GM12878 (cell line): ENCODE results near the gene NAT8. TPM values are rescaled to one million over a fixed set of nuclear protein-coding genes. Genes with fewer than 3 reads are reported as not detected.

Source experiments
- ATAC-seq: fragments of 200-7000 bp; cut with Tn5 transposase; 3 replicates; pipeline ENCODE4 v1.9.1; 2020; ENCODE audit warnings: mild to moderate bottlenecking, moderate library complexity
- BruUV-seq: library from RNA; stranded (reverse); fragments of 400-500 nt; replicated peaks from 2 replicates; lab custom pipeline; 2021; lab: Mats Ljungman, UMichigan
- CTCF ChIA-PET: fragments of 300-600 bp; sonication (Branson Sonifier 250); formaldehyde crosslinking; extraction: SDS; loops from one replicate; lab custom pipeline; 2021; ENCODE audit warnings: inconsistent platforms; lab: Yijun Ruan, JAX
- POLR2A ChIA-PET: fragments of 350-600 bp; formaldehyde crosslinking; extraction: SDS; loops from one replicate; lab custom pipeline; 2021; ENCODE audit warnings: inconsistent platforms; lab: Charles Lee
- RAD21 ChIA-PET: fragments of 300-600 bp; sonication (Branson Sonifier 250); formaldehyde crosslinking; loops from one replicate; lab custom pipeline; 2023; ENCODE audit warnings: antibody characterized with exemption; ENCODE audit not compliant: unreplicated experiment; lab: Charles Lee
- SMC1A ChIA-PET: fragments of 300-600 bp; sonication (Branson Sonifier 250); formaldehyde crosslinking; loops from one replicate; lab custom pipeline; 2023; ENCODE audit not compliant: unreplicated experiment, uncharacterized antibody; lab: Charles Lee
- DNase-seq: peaks from one replicate; pipeline ENCODE4 v3.0.0-alpha.2; 2011; ENCODE audit warnings: low read depth, low spot score
- FAIRE-seq: peaks from 3 replicates; lab custom pipeline; 2011; peaks lifted over from hg19 to GRCh38; lab: Jason Lieb, UNC
- H2AFZ ChIP-seq: 2 replicates; pipeline ENCODE4 v1.6.0; 2011; ENCODE audit warnings: low read depth, low read length, control low read depth; ENCODE audit not compliant: control insufficient read depth
- H3K27ac ChIP-seq: 2 replicates; pipeline ENCODE4 v1.5.1; 2011; ENCODE audit warnings: control low read depth; ENCODE audit not compliant: control insufficient read depth, insufficient read depth
- H3K27me3 ChIP-seq, 2 experiments: replicated peaks in 1 of 2; 2 replicates each; pipeline versions ENCODE4 v1.6.0 to v1.6.1; 2011; ENCODE audit warnings: low read length in 1 of 2; ENCODE audit not compliant: control insufficient read depth in 2 of 2, insufficient read depth in 2 of 2
- H3K36me3 ChIP-seq, 2 experiments: 2 replicates each; pipeline ENCODE4 v1.5.1; 2011; ENCODE audit warnings: low read length in 1 of 2; ENCODE audit not compliant: control insufficient read depth in 2 of 2, insufficient read depth in 2 of 2
- H3K4me1 ChIP-seq: 2 replicates; pipeline ENCODE4 v1.6.1; 2011; ENCODE audit warnings: mild to moderate bottlenecking, low read length, moderate library complexity, mixed read lengths; ENCODE audit not compliant: control insufficient read depth, insufficient read depth
- H3K4me2 ChIP-seq: 2 replicates; pipeline ENCODE4 v1.6.0; 2011; ENCODE audit warnings: control low read depth; ENCODE audit not compliant: control insufficient read depth, insufficient read depth
- H3K4me3 ChIP-seq: fragments of 200-600 bp; sonication (generic); 2 replicates; pipeline ENCODE4 v1.5.1; 2016
- H3K79me2 ChIP-seq: 2 replicates; pipeline ENCODE4 v1.6.0; 2011; ENCODE audit warnings: low read length; ENCODE audit not compliant: control insufficient read depth, insufficient read depth
- H3K9ac ChIP-seq: 2 replicates; pipeline ENCODE4 v1.8.0; 2011; ENCODE audit warnings: low read length, control low read depth, mixed read lengths; ENCODE audit not compliant: control insufficient read depth, insufficient read depth
- H3K9me3 ChIP-seq: replicated peaks from 3 replicates; pipeline ENCODE4 v1.5.1; 2011; ENCODE audit warnings: mild to moderate bottlenecking, low read length; ENCODE audit not compliant: control insufficient read depth, insufficient read depth
- H4K20me1 ChIP-seq: 2 replicates; pipeline ENCODE4 v1.6.0; 2011; ENCODE audit not compliant: control insufficient read depth, insufficient read depth
- ASH2L ChIP-seq: fragments of 300-600, 200-600 bp; sonication (generic); IDR thresholded peaks from 2 replicates; pipeline ENCODE4 v1.6.1; 2017; ENCODE audit warnings: low read depth, mild to moderate bottlenecking, borderline replicate concordance
- CBFB ChIP-seq: IDR thresholded peaks from 2 replicates; pipeline ENCODE4 v1.6.1; 2016; ENCODE audit warnings: antibody characterized with exemption, low read depth
- EZH2 ChIP-seq: IDR thresholded peaks from 2 replicates; pipeline ENCODE4 v1.6.1; 2012; ENCODE audit warnings: low read depth, mild to moderate bottlenecking, control low read depth, inconsistent platforms, low read length, borderline replicate concordance; ENCODE audit not compliant: control insufficient read depth
- FOXM1 ChIP-seq: IDR thresholded peaks from 2 replicates; pipeline ENCODE4 v1.6.1; 2012; ENCODE audit warnings: low read depth, mild to moderate bottlenecking, inconsistent platforms, low read length, moderate library complexity
- IKZF1 ChIP-seq: fragments of 450-650 bp; conservative IDR thresholded peaks from 2 replicates; pipeline ENCODE4 v1.6.1; 2017; ENCODE audit warnings: antibody characterized with exemption, mild to moderate bottlenecking
- KDM1A ChIP-seq: fragments of 200-600 bp; sonication (generic); IDR thresholded peaks from 2 replicates; pipeline ENCODE4 v1.6.1; 2016; ENCODE audit warnings: borderline replicate concordance
- MTA3 ChIP-seq: IDR thresholded peaks from 2 replicates; pipeline ENCODE4 v1.6.1; 2012; ENCODE audit warnings: low read length, inconsistent platforms, borderline replicate concordance
- MXI1 ChIP-seq: fragments of 150-350 bp; IDR thresholded peaks from 2 replicates; pipeline ENCODE4 v1.6.1; 2011; ENCODE audit warnings: low read depth, mild to moderate bottlenecking, inconsistent platforms, low read length, improper control_type of control experiment
- MYC ChIP-seq: IDR thresholded peaks from 2 replicates; pipeline ENCODE4 v1.6.1; 2011; ENCODE audit warnings: mild to moderate bottlenecking, low read length, moderate library complexity, inconsistent platforms; ENCODE audit not compliant: insufficient read depth, insufficient replicate concordance, insufficient read length, severe bottlenecking
- NR2C1 ChIP-seq: fragments of 450-650 bp; IDR thresholded peaks from 2 replicates; pipeline ENCODE4 v1.6.1; 2017; ENCODE audit warnings: antibody characterized with exemption, mild to moderate bottlenecking, moderate library complexity
- RBBP5 ChIP-seq: fragments of 200-600 bp; sonication (generic); conservative IDR thresholded peaks from 2 replicates; pipeline ENCODE4 v1.6.1; 2016
- RFX5 ChIP-seq: IDR thresholded peaks from 2 replicates; pipeline ENCODE4 v1.6.1; 2011; ENCODE audit warnings: low read depth, low read length, improper control_type of control experiment
- STAT1 ChIP-seq: fragments of 450-650 bp; conservative IDR thresholded peaks from 2 replicates; pipeline ENCODE4 v1.6.1; 2014; ENCODE audit warnings: antibody characterized with exemption, mild to moderate bottlenecking
- TCF7 ChIP-seq: IDR thresholded peaks from 2 replicates; pipeline ENCODE4 v1.6.1; 2014; ENCODE audit warnings: antibody characterized with exemption, borderline replicate concordance
- ZNF217 ChIP-seq: fragments of 450-650 bp; IDR thresholded peaks from 2 replicates; pipeline ENCODE4 v1.6.1; 2017; ENCODE audit warnings: antibody characterized with exemption, mild to moderate bottlenecking
- ZNF384 ChIP-seq: IDR thresholded peaks from 2 replicates; pipeline ENCODE4 v1.6.1; 2012; ENCODE audit warnings: low read depth, mild to moderate bottlenecking, low read length, improper control_type of control experiment, borderline replicate concordance
- WGBS: methylation state at CpG from one replicate; pipeline ENCODE4 v1.1.6; 2016; ENCODE audit warnings: low lambda C conversion rate; ENCODE audit not compliant: insufficient replicate concordance, insufficient coverage; ENCODE audit errors: missing lambda C conversion rate; 5-methylcytosine and 5-hydroxymethylcytosine counted together
- in situ Hi-C: fragments of 300-500 bp; cut with MboI; formaldehyde crosslinking; loops from 9 replicates; pipeline ENCODE4 v1.14.3; 2018; ENCODE audit warnings: mixed read lengths
- intact Hi-C: fragments of 100-400 bp; cut with micrococcal nuclease; formaldehyde crosslinking; loops from one replicate; pipeline ENCODE4 v1.14.2; 2022; ENCODE audit not compliant: unreplicated experiment
- polyA plus RNA-seq, 11 experiments: library from polyadenylated mRNA; depleted of rRNA in 4 of 11; unstranded in 6 of 11; stranded (reverse) in 5 of 11; fragments of >200 nt; fragmentation: Nextera tagmentation in 4 of 11; fragmentation: Illumina TruSeq in 1 of 11; extraction: Ambion mirVana in 4 of 11; extraction: Trizol in 1 of 11; gene quantifications; 1 replicate in 1 of 11; 2 replicates in 10 of 11; pipeline versions ENCODE4 v1.2.1 to v1.2.3, GENCODE V29; 2011 to 2016; ENCODE audit warnings: inconsistent platforms in 2 of 11, missing spikeins in 2 of 11, low read depth in 1 of 11
- total RNA-seq, 4 experiments: library from RNA; depleted of rRNA in 3 of 4; stranded (reverse); fragments of >200 nt in 3 of 4; fragmentation: Illumina TruSeq in 1 of 4; extraction: Trizol in 1 of 4; gene quantifications; 2 replicates each; pipeline versions ENCODE4 v1.2.1 to v1.2.3, GENCODE V29; 2013 to 2021
- TF ChIP-seq, protein P1 (sequence below): IDR thresholded peaks from 2 replicates; pipeline ENCODE4 v1.6.1; 2011; ENCODE audit warnings: borderline replicate concordance, low read depth, mild to moderate bottlenecking, moderate library complexity, low read length; ENCODE audit not compliant: insufficient read depth, poor library complexity, severe bottlenecking
- TF ChIP-seq, protein P2 (sequence below): fragments of 450-650 bp; IDR thresholded peaks from 2 replicates; pipeline ENCODE4 v1.6.1; 2017; ENCODE audit warnings: mild to moderate bottlenecking, moderate library complexity
- TF ChIP-seq, protein P3 (sequence below): IDR thresholded peaks from 2 replicates; pipeline ENCODE4 v1.6.1; 2012; ENCODE audit warnings: low read depth, low read length, improper control_type of control experiment

The NAT8 gene
- total and polyA plus RNA-seq, 10 of the 15 experiments (the other 5 are each of a cell fraction or from before 2014, with no cell fraction given) = not detected

DNA sequence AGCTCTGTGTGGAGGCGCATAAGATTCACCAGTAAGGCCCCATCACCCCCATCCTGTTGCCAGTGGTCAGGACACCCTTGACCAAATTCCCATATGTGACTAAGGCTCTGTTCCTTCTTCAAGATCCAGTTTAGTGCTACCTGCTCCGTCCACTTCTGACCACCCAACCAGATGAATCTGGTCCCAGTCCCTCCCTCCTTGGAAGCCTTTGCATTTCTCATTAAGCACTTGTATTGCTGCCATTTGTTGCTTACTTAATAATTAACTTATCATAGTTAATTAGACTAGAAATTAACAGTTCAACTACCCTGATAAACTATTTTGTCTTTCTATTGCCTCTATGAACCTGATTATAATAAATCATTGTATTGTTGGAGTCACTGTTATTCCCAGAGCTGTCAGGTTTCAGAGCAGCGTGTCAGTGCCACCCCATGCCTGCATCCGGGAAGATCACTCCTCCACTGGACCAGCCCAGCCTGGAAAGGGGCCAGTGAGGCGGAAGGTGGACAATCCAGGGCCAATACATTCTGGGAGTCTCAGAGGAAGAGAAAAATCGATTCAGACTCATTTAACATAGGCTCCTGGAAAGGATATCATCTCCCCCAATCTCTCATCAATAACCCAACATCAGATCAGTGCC lies 9.5 kb upstream of the NAT8 start:
- H3K4me1 ChIP-seq = peaks cover 6% of the 10 kb centered on the region
- no TSS peak for BruUV-seq
- intact Hi-C loops (no loop called here), in situ Hi-C loops (no loop called here)
- peak overlapping the region; percentile 26; the same call in 1 of the 2 replicates for H3K4me2 ChIP-seq
- ATAC-seq (no peak), FAIRE-seq (no peak), DNase-seq (no peak)
- H3K27ac ChIP-seq = no peak overlapping the region
- no peaks in the 10 kb centered on the region; the same call in 2 of the 3 replicates for H3K9me3 ChIP-seq
- ChIA-PET RAD21 (no interaction called here), POLR2A (no interaction called here), SMC1A (interaction anchor here (0.7 kb wide), 1 partner anchor 470 kb away, joined by 3 read pairs; no protein-coding TSS in a partner anchor), CTCF (interaction anchor here (1.0 kb wide), 1 partner anchor 28 kb away, joined by 5 read pairs; no protein-coding TSS in a partner anchor)
- H3K4me3 ChIP-seq = no peak overlapping the region
- no peaks in the 10 kb centered on the region for H3K79me2 ChIP-seq
- no peak overlapping the region for H2AFZ ChIP-seq
- H4K20me1 ChIP-seq = no peaks in the 10 kb centered on the region
- 32% methylated on average over 6 of the region's 6 CpGs for WGBS
- H3K36me3 ChIP-seq = no peaks in the 10 kb centered on the region
- no peaks in the 10 kb centered on the region for H3K27me3 ChIP-seq
- H3K9ac ChIP-seq = no peak overlapping the region
- no peak for TF ChIP-seq RBBP5
- no peak for TF ChIP-seq KDM1A
- TF ChIP-seq, protein P1, sequence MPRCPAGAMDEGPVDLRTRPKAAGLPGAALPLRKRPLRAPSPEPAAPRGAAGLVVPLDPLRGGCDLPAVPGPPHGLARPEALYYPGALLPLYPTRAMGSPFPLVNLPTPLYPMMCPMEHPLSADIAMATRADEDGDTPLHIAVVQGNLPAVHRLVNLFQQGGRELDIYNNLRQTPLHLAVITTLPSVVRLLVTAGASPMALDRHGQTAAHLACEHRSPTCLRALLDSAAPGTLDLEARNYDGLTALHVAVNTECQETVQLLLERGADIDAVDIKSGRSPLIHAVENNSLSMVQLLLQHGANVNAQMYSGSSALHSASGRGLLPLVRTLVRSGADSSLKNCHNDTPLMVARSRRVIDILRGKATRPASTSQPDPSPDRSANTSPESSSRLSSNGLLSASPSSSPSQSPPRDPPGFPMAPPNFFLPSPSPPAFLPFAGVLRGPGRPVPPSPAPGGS = no peak
- no peak for TF ChIP-seq MYC
- TF ChIP-seq ZNF217 = no peak
- no peak for TF ChIP-seq NR2C1
- TF ChIP-seq FOXM1 = no peak
- TF ChIP-seq, protein P2, sequence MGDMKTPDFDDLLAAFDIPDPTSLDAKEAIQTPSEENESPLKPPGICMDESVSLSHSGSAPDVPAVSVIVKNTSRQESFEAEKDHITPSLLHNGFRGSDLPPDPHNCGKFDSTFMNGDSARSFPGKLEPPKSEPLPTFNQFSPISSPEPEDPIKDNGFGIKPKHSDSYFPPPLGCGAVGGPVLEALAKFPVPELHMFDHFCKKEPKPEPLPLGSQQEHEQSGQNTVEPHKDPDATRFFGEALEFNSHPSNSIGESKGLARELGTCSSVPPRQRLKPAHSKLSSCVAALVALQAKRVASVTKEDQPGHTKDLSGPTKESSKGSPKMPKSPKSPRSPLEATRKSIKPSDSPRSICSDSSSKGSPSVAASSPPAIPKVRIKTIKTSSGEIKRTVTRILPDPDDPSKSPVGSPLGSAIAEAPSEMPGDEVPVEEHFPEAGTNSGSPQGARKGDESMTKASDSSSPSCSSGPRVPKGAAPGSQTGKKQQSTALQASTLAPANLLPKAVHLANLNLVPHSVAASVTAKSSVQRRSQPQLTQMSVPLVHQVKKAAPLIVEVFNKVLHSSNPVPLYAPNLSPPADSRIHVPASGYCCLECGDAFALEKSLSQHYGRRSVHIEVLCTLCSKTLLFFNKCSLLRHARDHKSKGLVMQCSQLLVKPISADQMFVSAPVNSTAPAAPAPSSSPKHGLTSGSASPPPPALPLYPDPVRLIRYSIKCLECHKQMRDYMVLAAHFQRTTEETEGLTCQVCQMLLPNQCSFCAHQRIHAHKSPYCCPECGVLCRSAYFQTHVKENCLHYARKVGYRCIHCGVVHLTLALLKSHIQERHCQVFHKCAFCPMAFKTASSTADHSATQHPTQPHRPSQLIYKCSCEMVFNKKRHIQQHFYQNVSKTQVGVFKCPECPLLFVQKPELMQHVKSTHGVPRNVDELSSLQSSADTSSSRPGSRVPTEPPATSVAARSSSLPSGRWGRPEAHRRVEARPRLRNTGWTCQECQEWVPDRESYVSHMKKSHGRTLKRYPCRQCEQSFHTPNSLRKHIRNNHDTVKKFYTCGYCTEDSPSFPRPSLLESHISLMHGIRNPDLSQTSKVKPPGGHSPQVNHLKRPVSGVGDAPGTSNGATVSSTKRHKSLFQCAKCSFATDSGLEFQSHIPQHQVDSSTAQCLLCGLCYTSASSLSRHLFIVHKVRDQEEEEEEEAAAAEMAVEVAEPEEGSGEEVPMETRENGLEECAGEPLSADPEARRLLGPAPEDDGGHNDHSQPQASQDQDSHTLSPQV = no peak
- TF ChIP-seq IKZF1 = no peak
- TF ChIP-seq CBFB = no peak
- TF ChIP-seq RFX5 = no peak
- TF ChIP-seq MXI1 = no peak
- no peak for TF ChIP-seq TCF7
- TF ChIP-seq STAT1 = no peak
- TF ChIP-seq ZNF384 = no peak
- TF ChIP-seq, protein P3, sequence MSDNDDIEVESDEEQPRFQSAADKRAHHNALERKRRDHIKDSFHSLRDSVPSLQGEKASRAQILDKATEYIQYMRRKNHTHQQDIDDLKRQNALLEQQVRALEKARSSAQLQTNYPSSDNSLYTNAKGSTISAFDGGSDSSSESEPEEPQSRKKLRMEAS = no peak
- TF ChIP-seq ASH2L = no peak
- no peak for TF ChIP-seq MTA3
- no peak for TF ChIP-seq EZH2
